H9 (cell line): ENCODE results near the gene NOL9. TPM values are rescaled to one million over a fixed set of nuclear protein-coding genes. Genes with fewer than 3 reads are reported as not detected.
A peak's percentile ranks its signal among the peaks of the same experiment; 100 is the strongest.

Experiments
- DNase-seq: peaks from one replicate; pipeline ENCODE4 v3.0.0-alpha.2; 2017
- H2AFZ ChIP-seq: one replicate; pipeline ENCODE4 v1.6.1; 2013; ENCODE audit warnings: mild to moderate bottlenecking, low read length, control low read depth, moderate library complexity
- H2AK5ac ChIP-seq: 2 replicates; pipeline ENCODE4 v1.6.1; 2013; ENCODE audit warnings: low read length, control low read depth, mixed read lengths; ENCODE audit not compliant: insufficient read length
- H2BK120ac ChIP-seq: one replicate; pipeline ENCODE4 v1.6.1; 2013; ENCODE audit warnings: low read depth, mild to moderate bottlenecking, low read length, control low read depth, inconsistent platforms; ENCODE audit not compliant: poor library complexity, severe bottlenecking
- H2BK12ac ChIP-seq: 2 replicates; pipeline ENCODE4 v1.6.1; 2013; ENCODE audit warnings: low read length, control low read depth, mixed read lengths, low read depth; ENCODE audit not compliant: insufficient read length
- H2BK15ac ChIP-seq: 2 replicates; pipeline ENCODE4 v1.6.1; 2013; ENCODE audit warnings: low read depth, low read length, control low read depth
- H2BK20ac ChIP-seq: one replicate; pipeline ENCODE4 v1.6.1; 2013; ENCODE audit warnings: low read depth, mild to moderate bottlenecking, low read length, control low read depth, inconsistent platforms; ENCODE audit not compliant: poor library complexity, severe bottlenecking
- H2BK5ac ChIP-seq: 2 replicates; pipeline ENCODE4 v1.6.1; 2013; ENCODE audit warnings: low read length, control low read depth, mixed read lengths; ENCODE audit not compliant: insufficient read length
- H3K14ac ChIP-seq: 2 replicates; pipeline ENCODE4 v1.6.1; 2013; ENCODE audit warnings: low read length, control low read depth; ENCODE audit not compliant: insufficient read depth
- H3K18ac ChIP-seq: 2 replicates; pipeline ENCODE4 v1.6.1; 2013; ENCODE audit warnings: low read depth, mild to moderate bottlenecking, mixed read lengths, low read length, control low read depth; ENCODE audit not compliant: insufficient read length
- H3K23ac ChIP-seq: 2 replicates; pipeline ENCODE4 v1.6.1; 2013; ENCODE audit warnings: low read length, control low read depth, mixed read lengths, low read depth; ENCODE audit not compliant: insufficient read length
- H3K23me2 ChIP-seq: 2 replicates; pipeline ENCODE4 v1.6.1; 2013; ENCODE audit warnings: low read depth, mild to moderate bottlenecking, mixed read lengths, low read length, control low read depth; ENCODE audit not compliant: insufficient read length, poor library complexity, severe bottlenecking
- H3K27ac ChIP-seq: 2 replicates; pipeline ENCODE4 v1.5.1; 2013; ENCODE audit warnings: low read length, control low read depth, mixed read lengths, low read depth; ENCODE audit not compliant: insufficient read length
- H3K27me3 ChIP-seq: 2 replicates; pipeline ENCODE4 v1.6.1; 2013; ENCODE audit warnings: low read length, control low read depth, inconsistent platforms; ENCODE audit not compliant: insufficient read depth
- H3K4ac ChIP-seq: 2 replicates; pipeline ENCODE4 v1.6.1; 2013; ENCODE audit warnings: low read depth, mild to moderate bottlenecking, control low read depth, inconsistent platforms, low read length, moderate library complexity
- H3K4me1 ChIP-seq: 2 replicates; pipeline ENCODE4 v1.6.1; 2013; ENCODE audit warnings: low read length, control low read depth, inconsistent platforms; ENCODE audit not compliant: insufficient read depth
- H3K4me2 ChIP-seq: 2 replicates; pipeline ENCODE4 v1.6.1; 2013; ENCODE audit warnings: low read length, control low read depth, mixed read lengths; ENCODE audit not compliant: insufficient read length, insufficient read depth
- H3K56ac ChIP-seq: 2 replicates; pipeline ENCODE4 v1.6.1; 2013; ENCODE audit warnings: low read depth, mild to moderate bottlenecking, mixed read lengths, low read length, control low read depth; ENCODE audit not compliant: insufficient read length
- H3K79me1 ChIP-seq: 2 replicates; pipeline ENCODE4 v1.6.1; 2013; ENCODE audit warnings: low read depth, mild to moderate bottlenecking, moderate library complexity, low read length, control low read depth, inconsistent platforms; ENCODE audit not compliant: insufficient read depth, poor library complexity, severe bottlenecking
- H3K79me2 ChIP-seq: 2 replicates; pipeline ENCODE4 v1.6.1; 2013; ENCODE audit warnings: low read length, control low read depth, inconsistent platforms; ENCODE audit not compliant: insufficient read depth
- H3K9ac ChIP-seq: 2 replicates; pipeline ENCODE4 v1.6.1; 2013; ENCODE audit warnings: low read length, control low read depth, mixed read lengths; ENCODE audit not compliant: insufficient read length; ENCODE audit errors: extremely low read depth
- H3K9me3 ChIP-seq: one replicate; pipeline ENCODE4 v1.6.1; 2013; ENCODE audit warnings: low read depth, low read length, inconsistent platforms; ENCODE audit not compliant: control insufficient read depth
- H3T11ph ChIP-seq: one replicate; pipeline ENCODE4 v1.6.1; 2013; ENCODE audit warnings: mild to moderate bottlenecking, low read length, control low read depth, inconsistent platforms
- H4K20me1 ChIP-seq: one replicate; pipeline ENCODE4 v1.6.1; 2013; ENCODE audit not compliant: control insufficient read depth, insufficient read length, insufficient read depth
- H4K5ac ChIP-seq: 2 replicates; pipeline ENCODE4 v1.6.1; 2013; ENCODE audit warnings: low read depth, mild to moderate bottlenecking, mixed read lengths, low read length, control low read depth; ENCODE audit not compliant: insufficient read length
- H4K8ac ChIP-seq: replicated peaks from 2 replicates; pipeline ENCODE4 v1.6.1; 2013; ENCODE audit warnings: low read length, control low read depth, mixed read lengths, low read depth; ENCODE audit not compliant: insufficient read length
- H4K91ac ChIP-seq: 2 replicates; pipeline ENCODE4 v1.6.1; 2013; ENCODE audit warnings: low read depth, mild to moderate bottlenecking, moderate library complexity, mixed read lengths, low read length, control low read depth; ENCODE audit not compliant: insufficient read length
- H3K27ac Mint-ChIP-seq, 3 experiments: 2 replicates in 2 of 3; 3 replicates in 1 of 3; pipeline ENCODE4 v1.8.0; 2020 to 2021; ENCODE audit warnings: mixed read lengths in 3 of 3, mild to moderate bottlenecking in 1 of 3, moderate library complexity in 1 of 3
- H3K27me3 Mint-ChIP-seq: 2 replicates; pipeline ENCODE4 v1.8.0; 2021; ENCODE audit warnings: low read depth, mild to moderate bottlenecking, moderate library complexity, mixed read lengths
- H3K36me3 Mint-ChIP-seq, 3 experiments: 2 replicates in 2 of 3; 3 replicates in 1 of 3; pipeline ENCODE4 v1.8.0; 2020 to 2021; ENCODE audit warnings: low read depth in 3 of 3, mixed read lengths in 3 of 3; ENCODE audit not compliant: insufficient read depth in 1 of 3
- H3K4me1 Mint-ChIP-seq, 2 experiments: 2 replicates each; pipeline ENCODE4 v1.8.0; 2020; ENCODE audit warnings: mixed read lengths in 2 of 2
- H3K4me3 Mint-ChIP-seq, 2 experiments: 2 replicates in 1 of 2; 3 replicates in 1 of 2; pipeline ENCODE4 v1.8.0; 2020 to 2021; ENCODE audit warnings: mild to moderate bottlenecking in 2 of 2, mixed read lengths in 2 of 2, moderate library complexity in 1 of 2
- H3K9me3 Mint-ChIP-seq, 2 experiments: 2 replicates in 1 of 2; 3 replicates in 1 of 2; pipeline ENCODE4 v1.8.0; 2020; ENCODE audit warnings: mild to moderate bottlenecking in 2 of 2, mixed read lengths in 2 of 2, moderate library complexity in 1 of 2
- CTCF ChIP-seq: fragments of 200-600 bp; sonication (generic); conservative IDR thresholded peaks from 3 replicates; pipeline ENCODE4 v1.8.0; 2021; ENCODE audit warnings: antibody characterized with exemption, mild to moderate bottlenecking
- WGBS: extraction: QIAGEN DNeasy Blood & Tissue Kit; methylation state at CpG from one replicate; pipeline ENCODE4 v1.1.7; 2013; ENCODE audit warnings: missing lambda C conversion rate, low lambda C conversion rate, mixed read lengths; ENCODE audit not compliant: insufficient read length; ENCODE audit errors: extremely low coverage; 5-methylcytosine and 5-hydroxymethylcytosine counted together
- total RNA-seq: library from RNA; stranded (reverse); gene quantifications from 2 replicates; pipeline ENCODE4 v1.2.1, GENCODE V29; 2021

NOL9 gene
- total RNA-seq, 1 experiment from 2014 or later, result 50.4 TPM

- H4K8ac ChIP-seq, result no peak overlapping the region
- H2BK5ac ChIP-seq, result no peak overlapping the region
- no peaks in the 10 kb centered on the region for H4K20me1 ChIP-seq
- H3K23me2 ChIP-seq, result peaks cover 7% of the 10 kb centered on the region
- H3K4me3 Mint-ChIP-seq, result peak overlapping the region; percentile 92 to 95
- H3K27me3 Mint-ChIP-seq, result peaks cover 10% of the 10 kb centered on the region
- H2BK120ac ChIP-seq, result no peak overlapping the region
- no peak overlapping the region for H3K4ac ChIP-seq
- peak overlapping the region; percentile 79 for H3K14ac ChIP-seq
- TF ChIP-seq CTCF, result no peak
- H3K27me3 ChIP-seq, result no peaks in the 10 kb centered on the region
- H4K5ac ChIP-seq, result no peak overlapping the region
- no peak overlapping the region for H2AFZ ChIP-seq
- peak overlapping the region; percentile 82 to 94 (median 82); a peak in 5 of 7 replicates for H3K27ac Mint-ChIP-seq
- no peaks in the 10 kb centered on the region; the same call in 1 of the 2 replicates for H3K4me1 ChIP-seq
- no CpG with 5 or more reads among the region's 30 CpGs for WGBS
- peaks cover 4% of the 10 kb centered on the region for H3K79me1 ChIP-seq
- H3T11ph ChIP-seq, result no peak overlapping the region
- no peaks in the 10 kb centered on the region; a peak in 1 of 5 replicates for H3K9me3 Mint-ChIP-seq
- peak overlapping the region; percentile 60 for H3K4me2 ChIP-seq
- no peak overlapping the region for H3K27ac ChIP-seq
- peaks cover 0 to 14% (median 2%) of the 10 kb centered on the region in 3 experiments; a peak in 4 of 7 replicates for H3K36me3 Mint-ChIP-seq
- H3K9me3 ChIP-seq, result no peaks in the 10 kb centered on the region
- no peak overlapping the region for H4K91ac ChIP-seq
- H3K56ac ChIP-seq, result no peak overlapping the region
- H3K9ac ChIP-seq, result peak overlapping the region; percentile 25
- no peak overlapping the region for H2BK15ac ChIP-seq
- H3K4me1 Mint-ChIP-seq, result peaks cover 15 to 18% of the 10 kb centered on the region in 2 experiments
- H3K18ac ChIP-seq, result peak overlapping the region; percentile 78
- no peak for DNase-seq
- H2BK20ac ChIP-seq, result no peak overlapping the region
- H2AK5ac ChIP-seq, result no peak overlapping the region
- H3K23ac ChIP-seq, result no peak overlapping the region
- H3K79me2 ChIP-seq, result no peaks in the 10 kb centered on the region
- H2BK12ac ChIP-seq, result no peak overlapping the region
These were observed 25.8 kb upstream of the NOL9 start for GRCh38 chr1:6580119-6580592.
